ENCODE measurements around the gene LRRC4C. TPM values are rescaled to one million over a fixed set of nuclear protein-coding genes. Genes with fewer than 3 reads are reported as not detected.
"Not testable (repeated sequence)": the region's sequence is repeated elsewhere in the genome, so short reads cannot be mapped to it uniquely, and the experiment has no call there.

The LRRC4C gene
- total and polyA plus RNA-seq, 2 experiments from 2014 or later = not detected

GRCh38 chr11:40204228-40204627 lies 1255.2 kb downstream of the LRRC4C start:
- H3K9me2 ChIP-seq (ENCODE audit: insufficient read depth) = no peaks in the 10 kb centered on the region
- H3K79me2 ChIP-seq (ENCODE audit: insufficient read depth) = no peaks in the 10 kb centered on the region
- no peak overlapping the region for H3K27ac ChIP-seq
- no peak overlapping the region for H3K4me2 ChIP-seq (ENCODE audit: unreplicated experiment)
- no peak overlapping the region for H3K4me3 ChIP-seq
- no peaks in the 10 kb centered on the region for H3K4me1 ChIP-seq (ENCODE audit: insufficient read depth)
- 17% methylated on average over 2 of the region's 2 CpGs for WGBS, 2 experiments (ENCODE audit: low coverage in 1 of 2, low lambda C conversion rate in 2 of 2, missing lambda C conversion rate in 2 of 2)
- no peaks in the 10 kb centered on the region for H3F3A ChIP-seq (ENCODE audit: insufficient read depth)
- no peaks in the 10 kb centered on the region for H3K36me3 ChIP-seq (ENCODE audit: low read depth)
- in situ Hi-C loops (cut with MboI) = no loop called here
- no peak overlapping the region for H3K9ac ChIP-seq
- H2AFZ ChIP-seq = no peak overlapping the region
- H3K27me3 ChIP-seq (replicated peaks; ENCODE audit: insufficient read depth) = no peaks in the 10 kb centered on the region
- TF ChIP-seq EZH2phosphoT487 (IDR thresholded peaks at IDR 0.05; ENCODE audit: insufficient read depth, low read depth) = no peak
- TF ChIP-seq EZH2 (IDR thresholded peaks at IDR 0.05; ENCODE audit: insufficient read depth, poor library complexity, severe bottlenecking) = no peak
- no peaks in the 10 kb centered on the region for H4K20me1 ChIP-seq (ENCODE audit: insufficient read depth)
- no peaks in the 10 kb centered on the region for H3K9me3 ChIP-seq (ENCODE audit: low read depth)
- no peak for DNase-seq

GRCh38 chr11:40203606-40204005 lies 1255.8 kb downstream of the LRRC4C start:
- Histone ChIP-seq H3K9ac (no peak overlapping the region), H3K9me3 (ENCODE audit: low read depth) (no peaks in the 10 kb centered on the region), H3K27me3 (replicated peaks; ENCODE audit: insufficient read depth) (no peaks in the 10 kb centered on the region), H3K79me2 (ENCODE audit: insufficient read depth) (no peaks in the 10 kb centered on the region), H3K27ac (no peak overlapping the region), H3K9me2 (ENCODE audit: insufficient read depth) (no peaks in the 10 kb centered on the region), H3K36me3 (ENCODE audit: low read depth) (no peaks in the 10 kb centered on the region), H2AFZ (no peak overlapping the region), H3K4me2 (ENCODE audit: unreplicated experiment) (no peak overlapping the region), H3K4me1 (ENCODE audit: insufficient read depth) (no peaks in the 10 kb centered on the region), H4K20me1 (ENCODE audit: insufficient read depth) (no peaks in the 10 kb centered on the region), H3F3A (ENCODE audit: insufficient read depth) (no peaks in the 10 kb centered on the region), H3K4me3 (no peak overlapping the region)
- in situ Hi-C loops (cut with MboI) = no loop called here
- DNase-seq = no peak
- WGBS, 2 experiments (ENCODE audit: low coverage in 1 of 2, low lambda C conversion rate in 2 of 2, missing lambda C conversion rate in 2 of 2) = 8 to 10% methylated on average over 1 of the region's 1 CpG
- TF ChIP-seq EZH2phosphoT487 (IDR thresholded peaks at IDR 0.05; ENCODE audit: insufficient read depth, low read depth) = no peak
- TF ChIP-seq EZH2 (IDR thresholded peaks at IDR 0.05; ENCODE audit: insufficient read depth, poor library complexity, severe bottlenecking) = no peak

- H3K4me1 ChIP-seq (ENCODE audit: insufficient read depth) = no peaks in the 10 kb centered on the region
- H3K9ac ChIP-seq = no peak overlapping the region
- in situ Hi-C loops (cut with MboI) = no loop called here
- no peaks in the 10 kb centered on the region for H3K79me2 ChIP-seq (ENCODE audit: insufficient read depth)
- no peaks in the 10 kb centered on the region for H3K36me3 ChIP-seq (ENCODE audit: low read depth)
- no peak overlapping the region for H3K4me3 ChIP-seq
- no peaks in the 10 kb centered on the region for H3F3A ChIP-seq (ENCODE audit: insufficient read depth)
- H3K9me3 ChIP-seq (ENCODE audit: low read depth) = no peaks in the 10 kb centered on the region
- no peaks in the 10 kb centered on the region for H3K9me2 ChIP-seq (ENCODE audit: insufficient read depth)
- no peak overlapping the region for H3K4me2 ChIP-seq (ENCODE audit: unreplicated experiment)
- TF ChIP-seq EZH2phosphoT487 (IDR thresholded peaks at IDR 0.05; ENCODE audit: insufficient read depth, low read depth) (no peak), EZH2 (IDR thresholded peaks at IDR 0.05; ENCODE audit: insufficient read depth, poor library complexity, severe bottlenecking) (no peak)
- no peak overlapping the region for H2AFZ ChIP-seq
- WGBS, 2 experiments (ENCODE audit: low coverage in 1 of 2, low lambda C conversion rate in 2 of 2, missing lambda C conversion rate in 2 of 2) = 3 to 12% methylated on average over 3 of the region's 3 CpGs
- H3K27ac ChIP-seq = no peak overlapping the region
- DNase-seq = no peak
- H3K27me3 ChIP-seq (replicated peaks; ENCODE audit: insufficient read depth) = no peaks in the 10 kb centered on the region
- H4K20me1 ChIP-seq (ENCODE audit: insufficient read depth) = no peaks in the 10 kb centered on the region
These were observed 1256.7 kb downstream of the LRRC4C start for GRCh38 chr11:40202589-40203270.

GRCh38 chr11:40192590-40192989 lies 1266.9 kb downstream of the LRRC4C start:
- H3K36me3 ChIP-seq (ENCODE audit: low read depth); H3K9me3 ChIP-seq (ENCODE audit: low read depth); H4K20me1 ChIP-seq (ENCODE audit: insufficient read depth); H3K79me2 ChIP-seq (ENCODE audit: insufficient read depth); DNase-seq; H3F3A ChIP-seq (ENCODE audit: insufficient read depth); H3K27ac ChIP-seq; H3K4me1 ChIP-seq (ENCODE audit: insufficient read depth); H3K4me2 ChIP-seq (ENCODE audit: unreplicated experiment); H2AFZ ChIP-seq; H3K27me3 ChIP-seq (replicated peaks; ENCODE audit: insufficient read depth); H3K9ac ChIP-seq; H3K9me2 ChIP-seq (ENCODE audit: insufficient read depth); in situ Hi-C loops (cut with MboI); H3K4me3 ChIP-seq: not testable (repeated sequence)
- WGBS, 2 experiments (ENCODE audit: low coverage in 1 of 2, low lambda C conversion rate in 2 of 2, missing lambda C conversion rate in 2 of 2) = 31 to 32% methylated on average over 5 of the region's 5 CpGs

- no peaks in the 10 kb centered on the region for H3K36me3 ChIP-seq (ENCODE audit: low read depth)
- no peak overlapping the region for H3K4me2 ChIP-seq (ENCODE audit: unreplicated experiment)
- no peak overlapping the region for H3K4me3 ChIP-seq
- no peak for DNase-seq
- 2 to 7% methylated on average over 5 of the region's 5 CpGs for WGBS, 2 experiments (ENCODE audit: low coverage in 1 of 2, low lambda C conversion rate in 2 of 2, missing lambda C conversion rate in 2 of 2)
- no peak overlapping the region for H3K27ac ChIP-seq
- H3K9me3 ChIP-seq (ENCODE audit: low read depth) = no peaks in the 10 kb centered on the region
- H3K4me1 ChIP-seq (ENCODE audit: insufficient read depth) = no peaks in the 10 kb centered on the region
- H2AFZ ChIP-seq = no peak overlapping the region
- H4K20me1 ChIP-seq (ENCODE audit: insufficient read depth) = no peaks in the 10 kb centered on the region
- no peaks in the 10 kb centered on the region for H3F3A ChIP-seq (ENCODE audit: insufficient read depth)
- in situ Hi-C loops (cut with MboI) = no loop called here
- no peaks in the 10 kb centered on the region for H3K27me3 ChIP-seq (replicated peaks; ENCODE audit: insufficient read depth)
- H3K9ac ChIP-seq = no peak overlapping the region
- no peaks in the 10 kb centered on the region for H3K9me2 ChIP-seq (ENCODE audit: insufficient read depth)
- TF ChIP-seq EZH2 (IDR thresholded peaks at IDR 0.05; ENCODE audit: insufficient read depth, poor library complexity, severe bottlenecking) = no peak
- TF ChIP-seq EZH2phosphoT487 (IDR thresholded peaks at IDR 0.05; ENCODE audit: insufficient read depth, low read depth) = no peak
- H3K79me2 ChIP-seq (ENCODE audit: insufficient read depth) = no peaks in the 10 kb centered on the region
These were observed 1269.2 kb downstream of the LRRC4C start for GRCh38 chr11:40190294-40190693.
